IMR-90 (cell line): ENCODE results near the gene SH3GLB2. TPM values are rescaled to one million over a fixed set of nuclear protein-coding genes. Genes with fewer than 3 reads are reported as not detected.
A peak's percentile ranks its signal among the peaks of the same experiment; 100 is the strongest.

Experiments
- ATAC-seq: fragments of 200-7000 bp; cut with Tn5 transposase; 2 replicates; pipeline ENCODE4 v1.9.1; 2020; ENCODE audit warnings: low read depth, mild to moderate bottlenecking, moderate library complexity
- BruUV-seq: library from RNA; stranded (reverse); fragments of 400-500 nt; replicated peaks from 2 replicates; lab custom pipeline; 2021; lab: Mats Ljungman, UMichigan
- CTCF ChIA-PET: fragments of 300-600 bp; formaldehyde crosslinking; extraction: SDS; loops from one replicate; lab custom pipeline; 2021; ENCODE audit warnings: antibody characterized with exemption; lab: Yijun Ruan, JAX
- POLR2A ChIA-PET: fragments of 300-600 bp; sonication (Branson Sonifier 250); formaldehyde crosslinking; loops from one replicate; lab custom pipeline; 2022; ENCODE audit warnings: antibody characterized with exemption; ENCODE audit not compliant: unreplicated experiment; lab: Charles Lee
- DNase-seq: peaks from one replicate; pipeline ENCODE4 v3.0.0; 2013
- H2AFZ ChIP-seq: replicated peaks from 2 replicates; pipeline ENCODE3; 2013; ENCODE audit warnings: low read length, mild to moderate bottlenecking; ENCODE audit not compliant: poor library complexity
- H2AK5ac ChIP-seq: 2 replicates; pipeline ENCODE4 v1.6.1; 2013; ENCODE audit warnings: low read depth, low read length, inconsistent platforms
- H2AK9ac ChIP-seq: replicated peaks from 2 replicates; pipeline ENCODE3; 2013; ENCODE audit warnings: mild to moderate bottlenecking, low read depth, low read length, moderate library complexity; ENCODE audit not compliant: poor library complexity
- H2BK120ac ChIP-seq: 2 replicates; pipeline ENCODE4 v1.6.1; 2013; ENCODE audit warnings: low read depth, low read length, inconsistent platforms
- H2BK15ac ChIP-seq: 3 replicates; pipeline ENCODE4 v1.6.1; 2013; ENCODE audit warnings: low read depth, low read length, inconsistent platforms
- H2BK20ac ChIP-seq: 2 replicates; pipeline ENCODE4 v1.6.1; 2013; ENCODE audit warnings: low read depth, mild to moderate bottlenecking, inconsistent platforms, low read length, moderate library complexity
- H2BK5ac ChIP-seq: 2 replicates; pipeline ENCODE4 v1.6.1; 2013; ENCODE audit warnings: mild to moderate bottlenecking, low read depth, low read length, inconsistent platforms; ENCODE audit not compliant: poor library complexity, severe bottlenecking
- H3K14ac ChIP-seq: replicated peaks from 2 replicates; pipeline ENCODE4 v1.6.1; 2013; ENCODE audit warnings: low read depth, low read length, inconsistent platforms
- H3K18ac ChIP-seq: 2 replicates; pipeline ENCODE4 v1.6.1; 2013; ENCODE audit warnings: low read depth, low read length, control low read depth
- H3K23ac ChIP-seq: 2 replicates; pipeline ENCODE4 v1.6.1; 2013; ENCODE audit warnings: low read depth, low read length, inconsistent platforms
- H3K27ac ChIP-seq: 2 replicates; pipeline ENCODE4 v1.5.1; 2013; ENCODE audit warnings: mild to moderate bottlenecking, control low read depth, low read length; ENCODE audit not compliant: insufficient read depth
- H3K27me3 ChIP-seq: 2 replicates; pipeline ENCODE4 v1.6.1; 2013; ENCODE audit warnings: low read length; ENCODE audit not compliant: control insufficient read depth, insufficient read depth
- H3K36me3 ChIP-seq: 2 replicates; pipeline ENCODE4 v1.6.1; 2013; ENCODE audit warnings: low read length, mixed read lengths; ENCODE audit not compliant: control insufficient read depth, insufficient read depth
- H3K4ac ChIP-seq: 2 replicates; pipeline ENCODE4 v1.6.1; 2013; ENCODE audit warnings: low read depth, low read length, inconsistent platforms
- H3K4me1 ChIP-seq: 2 replicates; pipeline ENCODE4 v1.6.1; 2013; ENCODE audit warnings: low read length, mixed read lengths; ENCODE audit not compliant: control insufficient read depth, insufficient read depth
- H3K4me2 ChIP-seq: 2 replicates; pipeline ENCODE4 v1.6.1; 2013; ENCODE audit warnings: low read depth, mild to moderate bottlenecking, control low read depth, low read length, moderate library complexity
- H3K4me3 ChIP-seq: 2 replicates; pipeline ENCODE4 v1.5.1; 2013; ENCODE audit warnings: low read depth, mild to moderate bottlenecking, control low read depth, low read length, moderate library complexity; ENCODE audit not compliant: insufficient read depth
- H3K56ac ChIP-seq: 2 replicates; pipeline ENCODE4 v1.6.1; 2013; ENCODE audit warnings: low read length, inconsistent platforms; ENCODE audit not compliant: insufficient read depth; ENCODE audit errors: extremely low read depth
- H3K79me1 ChIP-seq, 2 experiments: 2 replicates each; pipeline ENCODE4 v1.6.1; 2013; ENCODE audit warnings: low read length in 2 of 2, inconsistent platforms in 1 of 2, low read depth in 1 of 2
- H3K9ac ChIP-seq: 2 replicates; pipeline ENCODE4 v1.6.1; 2013; ENCODE audit warnings: low read depth, low read length, control low read depth
- H3K9me1 ChIP-seq: 2 replicates; pipeline ENCODE4 v1.6.1; 2013; ENCODE audit warnings: low read length, inconsistent platforms; ENCODE audit not compliant: insufficient read depth
- H3K9me3 ChIP-seq: 2 replicates; pipeline ENCODE4 v1.6.1; 2013; ENCODE audit warnings: low read length; ENCODE audit not compliant: control insufficient read depth, insufficient read depth
- H4K20me1 ChIP-seq: 2 replicates; pipeline ENCODE4 v1.6.1; 2013; ENCODE audit warnings: low read length, inconsistent platforms; ENCODE audit not compliant: insufficient read depth
- H4K5ac ChIP-seq: 2 replicates; pipeline ENCODE4 v1.6.1; 2013; ENCODE audit warnings: mild to moderate bottlenecking, low read depth, low read length, control low read depth
- H4K8ac ChIP-seq, 2 experiments: 2 replicates each; pipeline ENCODE4 v1.6.1; 2013; ENCODE audit warnings: low read depth in 2 of 2, low read length in 2 of 2, control low read depth in 1 of 2, inconsistent platforms in 1 of 2
- H4K91ac ChIP-seq: 2 replicates; pipeline ENCODE4 v1.6.1; 2013; ENCODE audit warnings: low read depth, low read length, inconsistent platforms; ENCODE audit not compliant: insufficient read depth
- BHLHE40 ChIP-seq: fragments of 150-350 bp; IDR thresholded peaks from 2 replicates; pipeline ENCODE4 v1.6.1; 2016; ENCODE audit warnings: mild to moderate bottlenecking, low read depth, low read length
- CHD1 ChIP-seq: IDR thresholded peaks from 2 replicates; pipeline ENCODE4 v1.6.1; 2012; ENCODE audit warnings: low read depth, low read length, improper control_type of control experiment
- ELK1 ChIP-seq: fragments of 150-350 bp; IDR thresholded peaks from 2 replicates; pipeline ENCODE4 v1.6.1; 2016; ENCODE audit warnings: low read depth, mild to moderate bottlenecking, low read length, moderate library complexity, borderline replicate concordance
- FOS ChIP-seq: fragments of 150-350 bp; IDR thresholded peaks from 2 replicates; pipeline ENCODE4 v1.6.1; 2016; ENCODE audit warnings: low read depth, low read length
- MAFK ChIP-seq: IDR thresholded peaks from 2 replicates; pipeline ENCODE4 v1.6.1; 2012; ENCODE audit warnings: low read depth, low read length, improper control_type of control experiment
- MAZ ChIP-seq: IDR thresholded peaks from 2 replicates; pipeline ENCODE4 v1.6.1; 2012; ENCODE audit warnings: low read depth, mild to moderate bottlenecking, low read length, improper control_type of control experiment, moderate library complexity, borderline replicate concordance
- MXI1 ChIP-seq: IDR thresholded peaks from 2 replicates; pipeline ENCODE4 v1.6.1; 2012; ENCODE audit warnings: low read depth, mild to moderate bottlenecking, low read length, moderate library complexity, borderline replicate concordance
- POLR2A ChIP-seq: IDR thresholded peaks from 2 replicates; pipeline ENCODE4 v1.6.1; 2012; ENCODE audit warnings: mild to moderate bottlenecking, low read depth, low read length
- RAD21 ChIP-seq: IDR thresholded peaks from 2 replicates; pipeline ENCODE4 v1.6.1; 2012; ENCODE audit warnings: low read length, improper control_type of control experiment
- RCOR1 ChIP-seq: IDR thresholded peaks from 2 replicates; pipeline ENCODE4 v1.6.1; 2012; ENCODE audit warnings: mild to moderate bottlenecking, low read length, improper control_type of control experiment; ENCODE audit not compliant: insufficient replicate concordance
- SMC3 ChIP-seq: fragments of 150-350 bp; IDR thresholded peaks from 2 replicates; pipeline ENCODE4 v1.6.1; 2016; ENCODE audit warnings: low read depth, mild to moderate bottlenecking, antibody characterized with exemption, low read length, moderate library complexity
- WGBS, 2 experiments: methylation state at CpG; one replicate each; pipeline versions ENCODE4 v1.1.5 to v1.1.7; 2013; ENCODE audit warnings: missing lambda C conversion rate in 2 of 2; ENCODE audit not compliant: insufficient read length in 1 of 2; ENCODE audit errors: extremely low coverage in 2 of 2; 5-methylcytosine and 5-hydroxymethylcytosine counted together
- dilution Hi-C: fragments of 300-500 bp; cut with HindIII; formaldehyde crosslinking; loops from one replicate; pipeline ENCODE4 v1.14.3; 2018; ENCODE audit warnings: low sequenced_read_pairs; ENCODE audit not compliant: unreplicated experiment
- in situ Hi-C: fragments of 300-500 bp; cut with MboI; formaldehyde crosslinking; loops from 3 replicates; pipeline ENCODE4 v1.14.3; 2019; ENCODE audit warnings: low sequenced_read_pairs, inconsistent platforms, mixed read lengths
- intact Hi-C: fragments of 100-400 bp; cut with micrococcal nuclease; formaldehyde crosslinking; loops from 2 replicates; pipeline ENCODE4 v1.10.0; 2022
- polyA plus RNA-seq, 3 experiments: library from polyadenylated mRNA; depleted of rRNA; stranded (reverse); fragments of >200 nt; gene quantifications; 2 replicates each; pipeline ENCODE4 v1.2.3, GENCODE V29; 2012; ENCODE audit warnings: low replicate concordance in 1 of 3
- total RNA-seq: library from RNA; depleted of rRNA; stranded (reverse); fragments of >200 nt; gene quantifications from 2 replicates; pipeline ENCODE4 v1.2.3, GENCODE V29; 2012
- TF ChIP-seq, protein P1 (sequence below): fragments of 150-350 bp; IDR thresholded peaks from 2 replicates; pipeline ENCODE4 v1.6.1; 2017; ENCODE audit warnings: mild to moderate bottlenecking, antibody characterized with exemption, low read length, low read depth
- TF ChIP-seq, protein P2 (sequence below): conservative IDR thresholded peaks from 2 replicates; pipeline ENCODE4 v1.5.1; 2012; ENCODE audit warnings: mild to moderate bottlenecking, low read depth, low read length, improper control_type of control experiment

SH3GLB2 gene
- total and polyA plus RNA-seq, 2 of the 4 experiments (the other 2 are of a cell fraction): 36.4 to 68.4 TPM

DNA sequence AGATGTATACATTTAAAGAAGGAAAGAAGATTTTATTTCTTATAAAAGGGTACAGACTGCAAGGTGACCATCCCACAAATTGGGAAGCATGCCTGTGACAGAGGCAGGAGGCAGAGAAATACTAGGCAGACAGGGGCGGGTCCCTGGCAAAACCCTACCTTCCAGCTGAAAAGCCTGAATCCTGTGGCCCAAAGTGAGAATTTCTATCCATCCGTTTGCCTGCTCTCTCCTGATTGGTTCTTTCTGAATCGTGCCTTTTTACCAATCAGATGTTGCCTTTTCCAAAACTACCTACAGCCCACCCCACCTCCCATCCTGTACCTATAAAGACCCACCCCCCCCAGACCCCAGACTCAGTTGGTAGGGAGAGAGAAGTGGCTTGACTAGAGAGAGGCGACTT is 3.4 kb upstream of the SH3GLB2 start:
- ChIA-PET POLR2A (interaction anchor here (0.5 kb wide), 1 partner anchor 322 kb away, joined by 4 read pairs; no protein-coding TSS in a partner anchor), CTCF (interaction anchor here (0.7 kb wide), 2 partner anchors 18 to 27 kb away, joined by 3 read pairs; no protein-coding TSS in a partner anchor)
- Histone ChIP-seq H3K4me3 (no peak overlapping the region), H3K79me1 (peaks cover 8 to 14% of the 10 kb centered on the region in 2 experiments), H3K23ac (no peak overlapping the region), H3K9me1 (peaks cover 9% of the 10 kb centered on the region), H3K18ac (no peak overlapping the region), H3K14ac (no peak overlapping the region), H4K91ac (no peak overlapping the region), H3K4me1 (peaks cover 10% of the 10 kb centered on the region), H3K36me3 (no peaks in the 10 kb centered on the region), H3K9ac (no peak overlapping the region), H3K56ac (no peak overlapping the region), H3K4me2 (no peak overlapping the region), H2BK120ac (no peak overlapping the region), H3K27ac (no peak overlapping the region), H2BK20ac (no peak overlapping the region), H4K8ac (no peak overlapping the region), H3K27me3 (no peaks in the 10 kb centered on the region), H2AFZ (peak overlapping the region; percentile 72), H4K20me1 (peaks cover 6% of the 10 kb centered on the region; the same call in 1 of the 2 replicates), H2BK5ac (no peak overlapping the region), H2AK9ac (no peak overlapping the region), H4K5ac (no peak overlapping the region), H3K4ac (no peak overlapping the region), H2BK15ac (no peak overlapping the region), H3K9me3 (no peaks in the 10 kb centered on the region), H2AK5ac (no peak overlapping the region)
- WGBS, 2 experiments: 25% methylated on average over 3 of the region's 4 CpGs; no CpG with 5 or more reads in 1 of the 2 experiments
- ATAC-seq: no peak
- DNase-seq: no peak
- intact Hi-C loops (no loop called here), in situ Hi-C loops (no loop called here), dilution Hi-C loops (no loop called here)
- TF ChIP-seq RAD21 (no peak), SMC3 (no peak), MAFK (no peak), BHLHE40 (no peak), MAZ (no peak), MXI1 (no peak), CHD1 (no peak), ELK1 (no peak), FOS (no peak), POLR2A (no peak), RCOR1 (no peak)
- TF ChIP-seq, protein P1, sequence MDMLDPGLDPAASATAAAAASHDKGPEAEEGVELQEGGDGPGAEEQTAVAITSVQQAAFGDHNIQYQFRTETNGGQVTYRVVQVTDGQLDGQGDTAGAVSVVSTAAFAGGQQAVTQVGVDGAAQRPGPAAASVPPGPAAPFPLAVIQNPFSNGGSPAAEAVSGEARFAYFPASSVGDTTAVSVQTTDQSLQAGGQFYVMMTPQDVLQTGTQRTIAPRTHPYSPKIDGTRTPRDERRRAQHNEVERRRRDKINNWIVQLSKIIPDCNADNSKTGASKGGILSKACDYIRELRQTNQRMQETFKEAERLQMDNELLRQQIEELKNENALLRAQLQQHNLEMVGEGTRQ: no peak
- TF ChIP-seq, protein P2, sequence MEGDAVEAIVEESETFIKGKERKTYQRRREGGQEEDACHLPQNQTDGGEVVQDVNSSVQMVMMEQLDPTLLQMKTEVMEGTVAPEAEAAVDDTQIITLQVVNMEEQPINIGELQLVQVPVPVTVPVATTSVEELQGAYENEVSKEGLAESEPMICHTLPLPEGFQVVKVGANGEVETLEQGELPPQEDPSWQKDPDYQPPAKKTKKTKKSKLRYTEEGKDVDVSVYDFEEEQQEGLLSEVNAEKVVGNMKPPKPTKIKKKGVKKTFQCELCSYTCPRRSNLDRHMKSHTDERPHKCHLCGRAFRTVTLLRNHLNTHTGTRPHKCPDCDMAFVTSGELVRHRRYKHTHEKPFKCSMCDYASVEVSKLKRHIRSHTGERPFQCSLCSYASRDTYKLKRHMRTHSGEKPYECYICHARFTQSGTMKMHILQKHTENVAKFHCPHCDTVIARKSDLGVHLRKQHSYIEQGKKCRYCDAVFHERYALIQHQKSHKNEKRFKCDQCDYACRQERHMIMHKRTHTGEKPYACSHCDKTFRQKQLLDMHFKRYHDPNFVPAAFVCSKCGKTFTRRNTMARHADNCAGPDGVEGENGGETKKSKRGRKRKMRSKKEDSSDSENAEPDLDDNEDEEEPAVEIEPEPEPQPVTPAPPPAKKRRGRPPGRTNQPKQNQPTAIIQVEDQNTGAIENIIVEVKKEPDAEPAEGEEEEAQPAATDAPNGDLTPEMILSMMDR: no peak
- BruUV-seq: no TSS peak
